Smooth muscle cell (in vitro differentiated cells): ENCODE results near the gene KLRG1. TPM values are rescaled to one million over a fixed set of nuclear protein-coding genes. Genes with fewer than 3 reads are reported as not detected.

Experiments
- DNase-seq: peaks from one replicate; lab custom pipeline; 2025; ENCODE audit not compliant: unreplicated experiment; lab: John Stamatoyannopoulos, UW
- H2AFZ ChIP-seq: fragments of 200-600 bp; sonication (generic); 2 replicates; pipeline ENCODE4 v1.6.0; 2016; ENCODE audit warnings: antibody characterized with exemption, low read depth, mild to moderate bottlenecking
- H3F3A ChIP-seq: fragments of 200-600 bp; sonication (generic); 2 replicates; pipeline ENCODE4 v1.6.0; 2017; ENCODE audit warnings: antibody characterized with exemption, low read depth
- H3K27ac ChIP-seq: fragments of 200-600 bp; sonication (generic); 2 replicates; pipeline ENCODE4 v1.5.1; 2016; ENCODE audit warnings: low read depth, mild to moderate bottlenecking
- H3K27me3 ChIP-seq: fragments of 200-600 bp; sonication (generic); 2 replicates; pipeline ENCODE4 v1.6.1; 2016; ENCODE audit warnings: low read depth, mild to moderate bottlenecking
- H3K36me3 ChIP-seq: fragments of 200-600 bp; sonication (generic); 2 replicates; pipeline ENCODE4 v1.5.1; 2016; ENCODE audit warnings: low read depth
- H3K4me1 ChIP-seq: fragments of 200-600 bp; sonication (generic); 2 replicates; pipeline ENCODE4 v1.5.1; 2016; ENCODE audit warnings: low read depth
- H3K4me2 ChIP-seq: fragments of 200-600 bp; sonication (generic); 2 replicates; pipeline ENCODE4 v1.6.0; 2016; ENCODE audit warnings: mild to moderate bottlenecking
- H3K4me3 ChIP-seq: fragments of 200-600 bp; sonication (generic); 2 replicates; pipeline ENCODE4 v1.5.1; 2016; ENCODE audit warnings: mild to moderate bottlenecking
- H3K79me2 ChIP-seq: fragments of 200-600 bp; sonication (generic); 2 replicates; pipeline ENCODE4 v1.6.0; 2016; ENCODE audit warnings: low read depth, mild to moderate bottlenecking
- H3K9ac ChIP-seq: fragments of 200-600 bp; sonication (generic); 2 replicates; pipeline ENCODE4 v1.6.0; 2016; ENCODE audit warnings: low read depth
- H3K9me3 ChIP-seq: fragments of 200-600 bp; sonication (generic); replicated peaks from 2 replicates; pipeline ENCODE4 v1.5.1; 2016; ENCODE audit warnings: low read depth
- H4K20me1 ChIP-seq: fragments of 200-600 bp; sonication (generic); 2 replicates; pipeline ENCODE4 v1.6.0; 2016; ENCODE audit warnings: low read depth
- WGBS: methylation state at CpG from one replicate; pipeline ENCODE4 v1.1.7; 2016; ENCODE audit warnings: low lambda C conversion rate; 5-methylcytosine and 5-hydroxymethylcytosine counted together
- polyA plus RNA-seq: library from polyadenylated mRNA; unstranded; fragments of >200 nt; fragmentation: Nextera tagmentation; extraction: Ambion mirVana; gene quantifications from 2 replicates; pipeline ENCODE4 v1.2.1, GENCODE V29; 2016
- total RNA-seq: library from RNA; depleted of rRNA; stranded (reverse); fragments of >200 nt; gene quantifications from 2 replicates; pipeline ENCODE4 v1.2.3, GENCODE V29; 2014
- TF ChIP-seq, protein P1 (sequence below): fragments of 200-600 bp; sonication (generic); IDR thresholded peaks from 2 replicates; pipeline ENCODE4 v1.5.1; 2017; ENCODE audit warnings: borderline replicate concordance, mild to moderate bottlenecking, antibody characterized with exemption; ENCODE audit not compliant: insufficient read depth, poor library complexity, severe bottlenecking

KLRG1 gene
- total and polyA plus RNA-seq, 2 experiments from 2014 or later: 1.6 TPM; not detected in 1

DNA sequence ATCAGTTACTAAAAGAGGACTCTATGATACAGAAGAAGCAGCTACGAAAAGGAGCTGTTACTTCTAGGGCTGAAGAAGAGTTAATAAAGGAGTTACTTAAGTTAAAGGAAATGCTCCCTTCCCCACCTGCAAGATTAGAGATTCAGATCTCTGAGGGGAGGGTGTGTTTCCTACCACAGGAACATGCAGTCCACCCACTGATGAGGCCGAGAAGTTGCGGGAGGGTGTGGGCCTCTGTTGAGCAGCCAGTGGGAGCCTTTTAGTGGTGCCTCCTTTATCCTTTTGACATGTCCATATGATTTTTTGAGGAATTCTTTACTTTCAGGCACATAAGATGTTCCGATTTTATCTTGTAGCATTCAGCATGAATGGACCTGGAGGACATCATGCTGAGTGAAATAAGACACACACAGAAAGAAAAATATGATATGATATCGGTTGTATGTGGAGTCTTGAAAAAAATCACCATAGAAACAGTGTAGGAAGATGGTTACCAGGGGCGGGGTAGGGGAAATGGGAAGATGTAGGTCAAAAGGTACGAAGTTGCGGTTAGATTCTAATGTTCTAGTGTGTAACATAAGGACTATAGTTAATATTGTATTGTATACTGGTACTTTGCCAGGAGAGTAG lies 35.5 kb upstream of the KLRG1 start:
- peaks cover 8% of the 10 kb centered on the region for H3K4me1 ChIP-seq
- WGBS: 94% methylated on average over 8 of the region's 8 CpGs
- H3K79me2 ChIP-seq: no peaks in the 10 kb centered on the region
- no peak overlapping the region for H2AFZ ChIP-seq
- no peaks in the 10 kb centered on the region for H3K36me3 ChIP-seq
- H3K4me3 ChIP-seq: no peak overlapping the region
- H3F3A ChIP-seq: no peaks in the 10 kb centered on the region
- TF ChIP-seq, protein P1, sequence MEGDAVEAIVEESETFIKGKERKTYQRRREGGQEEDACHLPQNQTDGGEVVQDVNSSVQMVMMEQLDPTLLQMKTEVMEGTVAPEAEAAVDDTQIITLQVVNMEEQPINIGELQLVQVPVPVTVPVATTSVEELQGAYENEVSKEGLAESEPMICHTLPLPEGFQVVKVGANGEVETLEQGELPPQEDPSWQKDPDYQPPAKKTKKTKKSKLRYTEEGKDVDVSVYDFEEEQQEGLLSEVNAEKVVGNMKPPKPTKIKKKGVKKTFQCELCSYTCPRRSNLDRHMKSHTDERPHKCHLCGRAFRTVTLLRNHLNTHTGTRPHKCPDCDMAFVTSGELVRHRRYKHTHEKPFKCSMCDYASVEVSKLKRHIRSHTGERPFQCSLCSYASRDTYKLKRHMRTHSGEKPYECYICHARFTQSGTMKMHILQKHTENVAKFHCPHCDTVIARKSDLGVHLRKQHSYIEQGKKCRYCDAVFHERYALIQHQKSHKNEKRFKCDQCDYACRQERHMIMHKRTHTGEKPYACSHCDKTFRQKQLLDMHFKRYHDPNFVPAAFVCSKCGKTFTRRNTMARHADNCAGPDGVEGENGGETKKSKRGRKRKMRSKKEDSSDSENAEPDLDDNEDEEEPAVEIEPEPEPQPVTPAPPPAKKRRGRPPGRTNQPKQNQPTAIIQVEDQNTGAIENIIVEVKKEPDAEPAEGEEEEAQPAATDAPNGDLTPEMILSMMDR: no peak
- H3K9ac ChIP-seq: no peak overlapping the region
- H3K9me3 ChIP-seq: no peaks in the 10 kb centered on the region
- no peaks in the 10 kb centered on the region for H3K27me3 ChIP-seq
- no peak for DNase-seq
- H3K4me2 ChIP-seq: no peak overlapping the region
- no peak overlapping the region for H3K27ac ChIP-seq
- H4K20me1 ChIP-seq: no peaks in the 10 kb centered on the region

DNA sequence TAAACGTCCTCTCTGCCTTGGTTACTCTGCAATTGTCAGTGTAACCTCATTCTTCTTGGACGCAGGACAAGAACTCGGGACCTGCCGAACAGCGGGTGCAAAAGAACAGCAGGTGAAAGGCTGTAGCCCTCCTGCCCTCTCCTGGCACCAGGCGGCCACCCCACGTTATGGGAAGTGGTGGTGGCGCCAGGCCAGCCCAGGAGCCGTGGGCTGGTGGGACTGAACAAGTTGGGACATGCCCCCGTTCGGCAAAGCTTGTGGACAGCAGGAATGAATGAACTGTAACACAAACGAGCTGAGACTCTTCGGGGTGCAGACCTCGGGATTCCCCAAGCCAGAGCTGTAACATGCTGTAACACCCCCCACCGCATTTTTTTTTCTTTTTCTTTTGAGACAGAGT lies 33.3 kb upstream of the KLRG1 start:
- Histone ChIP-seq H2AFZ (no peak overlapping the region), H3K4me3 (no peak overlapping the region), H3F3A (no peaks in the 10 kb centered on the region), H3K4me1 (peaks cover 1% of the 10 kb centered on the region), H3K27ac (no peak overlapping the region), H3K36me3 (no peaks in the 10 kb centered on the region), H3K27me3 (no peaks in the 10 kb centered on the region), H3K4me2 (no peak overlapping the region), H3K9ac (no peak overlapping the region), H4K20me1 (no peaks in the 10 kb centered on the region), H3K79me2 (no peaks in the 10 kb centered on the region), H3K9me3 (no peaks in the 10 kb centered on the region)
- TF ChIP-seq, protein P1: no peak
- WGBS: 91% methylated on average over 15 of the region's 15 CpGs
- no peak for DNase-seq

DNA sequence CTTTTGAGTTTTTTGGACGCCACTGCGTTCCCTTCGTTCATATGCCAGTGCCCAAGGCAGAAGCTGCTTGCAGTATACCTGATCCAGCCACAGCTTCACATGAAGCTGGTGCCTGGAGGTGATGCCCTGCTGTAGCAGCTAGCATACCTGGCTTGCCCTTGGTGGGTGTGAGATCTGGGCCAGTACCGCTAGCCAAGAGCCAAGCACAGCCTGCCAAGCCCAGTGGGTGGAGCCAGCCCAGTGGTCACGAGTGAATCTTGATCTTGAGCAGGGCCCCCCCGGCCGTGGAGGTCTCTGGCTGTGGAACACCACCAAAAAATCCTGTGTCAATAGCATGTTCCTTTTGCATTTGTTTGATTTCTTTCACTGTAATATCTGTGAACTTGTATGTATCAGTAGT lies 32.6 kb upstream of the KLRG1 start:
- Histone ChIP-seq H3K4me3 (no peak overlapping the region), H2AFZ (no peak overlapping the region), H3K36me3 (no peaks in the 10 kb centered on the region), H3K9ac (no peak overlapping the region), H3F3A (no peaks in the 10 kb centered on the region), H3K4me1 (no peaks in the 10 kb centered on the region), H3K27me3 (no peaks in the 10 kb centered on the region), H3K9me3 (no peaks in the 10 kb centered on the region), H4K20me1 (no peaks in the 10 kb centered on the region), H3K79me2 (no peaks in the 10 kb centered on the region), H3K4me2 (no peak overlapping the region), H3K27ac (no peak overlapping the region)
- WGBS: 86% methylated on average over 7 of the region's 7 CpGs
- TF ChIP-seq, protein P1: no peak
- no peak for DNase-seq

DNA sequence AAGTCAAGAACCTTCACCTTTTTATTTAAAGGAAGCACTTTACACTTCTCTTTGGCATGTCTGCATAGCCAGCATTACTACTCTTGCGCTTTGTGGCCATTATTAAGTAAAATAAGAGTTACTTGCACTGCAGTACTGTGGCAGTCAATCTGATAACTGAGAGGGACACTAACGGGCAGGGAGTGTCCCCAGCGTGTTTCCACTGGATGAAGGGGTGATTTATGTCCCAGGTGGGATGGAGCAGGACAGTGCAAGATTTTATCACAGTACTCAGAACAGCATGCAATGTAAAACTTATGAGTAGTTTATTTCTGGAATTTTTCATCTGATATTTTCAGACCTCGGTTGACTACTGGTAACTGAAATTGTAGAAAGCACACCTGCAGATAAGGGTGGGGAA lies 31.8 kb upstream of the KLRG1 start:
- Histone ChIP-seq H3K4me2 (no peak overlapping the region), H2AFZ (no peak overlapping the region), H3K27ac (no peak overlapping the region), H3K79me2 (no peaks in the 10 kb centered on the region), H3K4me3 (no peak overlapping the region), H3K36me3 (no peaks in the 10 kb centered on the region), H3K9ac (no peak overlapping the region), H3K9me3 (no peaks in the 10 kb centered on the region), H4K20me1 (no peaks in the 10 kb centered on the region), H3F3A (no peaks in the 10 kb centered on the region), H3K4me1 (no peaks in the 10 kb centered on the region), H3K27me3 (no peaks in the 10 kb centered on the region)
- TF ChIP-seq, protein P1: no peak
- 76% methylated on average over 4 of the region's 4 CpGs for WGBS
- DNase-seq: no peak
